Motor neuron (in vitro differentiated cells): ENCODE results near the gene ASB10. TPM values are rescaled to one million over a fixed set of nuclear protein-coding genes. Genes with fewer than 3 reads are reported as not detected.

Source experiments
- ATAC-seq, 8 experiments: fragments of 200-7000 bp; cut with Tn5 transposase; replicated peaks in 6 of 8; 2 replicates each; pipeline ENCODE4 v1.8.0; 2021; ENCODE audit warnings: mild to moderate bottlenecking in 8 of 8, moderate library complexity in 8 of 8
- H3K27ac ChIP-seq, 2 donors: fragments of 250-450 bp; sonication (Bioruptor Pico); 2 replicates each; pipeline ENCODE4 v1.9.0; 2021; ENCODE audit warnings: antibody characterized with exemption in 2 of 2, mild to moderate bottlenecking in 2 of 2, moderate library complexity in 1 of 2
- H3K4me1 ChIP-seq, 2 donors: fragments of 250-450 bp; sonication (Bioruptor Pico); replicated peaks in 1 of 2; 2 replicates each; pipeline ENCODE4 v1.6.1; 2021; ENCODE audit warnings: antibody characterized with exemption in 2 of 2, mild to moderate bottlenecking in 2 of 2, moderate library complexity in 1 of 2
- H3K4me3 ChIP-seq, 5 donors: fragments of 250-450 bp; sonication (Bioruptor Pico); 2 replicates each; pipeline ENCODE4 v1.9.0; 2021; ENCODE audit warnings: antibody characterized with exemption in 5 of 5, mild to moderate bottlenecking in 5 of 5, moderate library complexity in 4 of 5
- WGBS, 10 experiments: fragments of 450-650 bp; shearing (Covaris generic); methylation state at CpG; one replicate each; pipeline ENCODE4 v1.0.0; 2022; 5-methylcytosine and 5-hydroxymethylcytosine counted together
- in situ Hi-C, 9 experiments: fragments of 400-800 bp; cut with MboI; loops; one replicate each; pipeline ENCODE4 v1.15.0; 2021; ENCODE audit warnings: low sequenced_read_pairs in 9 of 9, low pct_unique_long_range_greater_than_20kb in 2 of 9; ENCODE audit not compliant: unreplicated experiment in 9 of 9
- total RNA-seq, 8 experiments: library from RNA; unstranded; fragments of 300-600 nt; gene quantifications; 2 replicates each; pipeline versions ENCODE4 v1.2.3 to v1.2.4, GENCODE V29; 2022

Gene ASB10
- total RNA-seq, 8 experiments from 2014 or later = 0.33 to 0.56 TPM; not detected in 6

- 45 to 94% (median 64%) methylated on average over 2 to 7 of the region's 7 CpGs; no CpG with 5 or more reads in 1 of the 10 experiments for WGBS, 10 experiments
- in situ Hi-C loops = no loop called here
These were observed 29.3 kb downstream of the ASB10 start for GRCh38 chr7:151157645-151158329.

GRCh38 chr7:151152643-151153513 lies 34.2 kb downstream of the ASB10 start:
- Histone ChIP-seq H3K4me1 (peaks cover 0 to 7% of the 10 kb centered on the region in 2 donors), H3K27ac (no peak overlapping the region), H3K4me3 (no peak overlapping the region)
- in situ Hi-C loops = no loop called here
- peak in 1 of 8 experiments; percentile 31 for ATAC-seq
- 7 to 37% (median 18%) methylated on average over 2 to 6 of the region's 6 CpGs; no CpG with 5 or more reads in 1 of the 10 experiments for WGBS, 10 experiments

More at GRCh38 chr7:151157645-151158329, 29.3 kb downstream of the ASB10 start:
- H3K4me3 ChIP-seq = no peak overlapping the region
- H3K4me1 ChIP-seq = peaks cover 0 to 1% of the 10 kb centered on the region in 2 donors
- peak in 5 of 8 experiments; percentile 56 to 93 (median 78) for ATAC-seq
- no peak overlapping the region for H3K27ac ChIP-seq

DNA sequence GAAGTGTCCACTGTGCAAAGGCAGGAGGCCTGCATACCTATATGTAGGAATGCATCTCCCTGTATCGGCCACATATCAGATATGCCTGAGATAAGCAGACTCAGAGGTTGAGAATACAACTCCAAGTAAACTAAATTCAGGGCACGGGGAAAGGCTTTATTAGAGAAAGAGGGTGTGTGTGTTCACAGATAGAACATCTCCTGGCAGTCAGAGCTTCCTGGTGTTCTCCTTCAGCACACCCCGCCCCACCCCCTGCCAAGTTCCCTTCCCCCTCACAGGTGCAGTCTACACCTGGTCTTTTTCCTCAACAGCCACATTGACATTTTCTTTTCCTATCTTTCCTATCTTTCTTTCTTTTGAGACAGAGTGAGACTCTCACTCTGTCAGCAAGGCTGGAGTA lies 36.7 kb downstream of the ASB10 start:
- no peak for ATAC-seq
- WGBS, 10 experiments = 67 to 100% (median 76%) methylated on average over 1 to 2 of the region's 3 CpGs; no CpG with 5 or more reads in 6 of the 10 experiments
- Histone ChIP-seq H3K27ac (no peak overlapping the region), H3K4me1 (peaks cover 0 to 7% of the 10 kb centered on the region in 2 donors), H3K4me3 (no peak overlapping the region)
- in situ Hi-C loops = no loop called here

DNA sequence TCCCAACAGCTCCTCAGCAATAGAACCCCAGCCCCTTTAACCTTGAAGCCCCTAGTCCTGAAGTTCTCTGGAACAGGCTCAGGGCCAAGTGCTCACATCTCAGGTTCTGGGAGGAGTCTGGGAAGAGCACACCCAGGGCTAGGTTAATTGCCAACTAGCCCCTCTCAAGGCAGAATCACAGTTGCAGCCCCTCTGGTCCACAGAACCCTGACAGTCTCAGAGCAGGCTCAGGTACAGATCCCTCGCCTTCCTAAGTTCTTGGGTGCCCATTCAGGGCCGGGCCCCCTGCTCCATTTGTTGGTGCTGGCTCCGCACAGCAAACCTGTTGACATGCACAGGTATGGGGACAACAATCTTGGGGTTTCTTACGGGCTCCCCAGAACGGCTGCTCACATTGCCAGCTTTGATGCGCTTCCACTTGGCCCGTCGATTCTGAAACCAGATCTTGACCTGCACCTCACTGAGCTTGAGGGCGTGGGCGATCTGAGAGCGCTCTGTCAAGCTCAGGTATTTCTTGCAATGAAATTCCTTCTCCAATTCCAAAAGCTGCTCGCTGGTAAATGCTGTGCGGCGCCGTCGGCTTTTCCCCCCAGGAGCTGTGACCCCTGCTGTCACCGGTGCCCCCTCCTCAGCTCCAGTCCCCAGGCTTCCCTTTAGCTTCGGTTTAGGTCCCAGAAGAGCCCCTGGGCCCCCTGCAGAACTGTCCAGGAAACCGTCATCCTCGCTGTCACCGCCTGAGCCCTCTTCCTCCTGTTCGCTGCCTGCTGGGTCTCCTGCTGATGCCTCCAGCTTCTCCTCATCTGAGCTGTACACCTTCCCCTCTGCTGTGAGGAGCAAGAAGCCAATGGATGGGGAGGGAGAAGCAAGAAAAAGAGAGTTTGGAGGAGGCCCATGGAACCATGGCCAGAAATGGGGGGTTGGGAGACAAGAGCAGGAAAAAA lies 38.5 kb downstream of the ASB10 start:
- 51 to 97% (median 80%) methylated on average over 2 to 14 of the region's 22 CpGs; no CpG with 5 or more reads in 3 of the 10 experiments for WGBS, 10 experiments
- in situ Hi-C loops = no loop called here
- ATAC-seq = no peak

GRCh38 chr7:151146761-151147160 lies 40.3 kb downstream of the ASB10 start:
- Histone ChIP-seq H3K27ac (no peak overlapping the region), H3K4me3 (no peak overlapping the region), H3K4me1 (no peaks in the 10 kb centered on the region)
- no peak for ATAC-seq
- WGBS, 10 experiments = 80 to 100% (median 85%) methylated on average over 1 to 3 of the region's 3 CpGs; no CpG with 5 or more reads in 6 of the 10 experiments
- in situ Hi-C loops = no loop called here

More for the DNA sequence above, 38.5 kb downstream of the ASB10 start:
- H3K4me1 ChIP-seq = peaks cover 0 to 7% of the 10 kb centered on the region in 2 donors
- no peak overlapping the region for H3K4me3 ChIP-seq
- no peak overlapping the region for H3K27ac ChIP-seq

GRCh38 chr7:151144387-151144786 lies 42.7 kb downstream of the ASB10 start:
- ATAC-seq = peak in 3 of 8 experiments; percentile 19 to 75 (median 69)
- in situ Hi-C loops = no loop called here
- Histone ChIP-seq H3K4me1 (no peaks in the 10 kb centered on the region), H3K27ac (no peak overlapping the region), H3K4me3 (no peak overlapping the region)
- 0 to 100% (median 80%) methylated on average over 1 to 6 of the region's 7 CpGs; no CpG with 5 or more reads in 2 of the 10 experiments for WGBS, 10 experiments

DNA sequence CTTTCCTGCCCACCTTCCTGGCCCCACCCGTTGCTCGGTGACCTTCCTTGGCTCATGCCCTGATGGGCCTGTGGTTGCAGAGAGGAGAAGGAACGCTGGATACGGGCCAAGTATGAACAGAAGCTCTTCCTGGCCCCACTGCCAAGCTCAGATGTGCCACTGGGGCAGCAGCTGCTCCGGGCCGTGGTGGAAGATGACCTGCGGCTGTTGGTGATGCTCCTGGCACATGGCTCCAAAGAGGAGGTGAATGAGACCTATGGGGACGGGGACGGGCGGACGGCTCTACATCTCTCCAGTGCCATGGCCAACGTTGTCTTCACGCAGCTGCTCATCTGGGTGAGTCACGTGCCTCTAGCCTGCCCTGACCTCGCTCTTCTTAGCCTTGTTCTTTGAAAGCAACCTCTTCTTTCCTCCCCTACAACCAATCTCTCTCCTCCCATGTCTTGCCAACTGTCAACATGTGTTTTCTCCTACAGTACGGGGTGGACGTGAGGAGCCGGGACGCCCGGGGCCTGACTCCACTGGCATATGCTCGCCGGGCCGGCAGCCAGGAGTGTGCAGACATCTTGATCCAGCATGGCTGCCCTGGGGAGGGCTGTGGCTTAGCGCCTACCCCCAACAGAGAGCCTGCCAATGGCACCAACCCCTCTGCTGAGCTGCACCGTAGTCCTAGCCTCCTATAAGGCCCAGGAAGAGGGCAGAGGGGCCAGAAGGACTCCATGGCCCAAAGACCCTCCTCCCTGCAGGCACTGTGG lies 43.6 kb downstream of the ASB10 start:
- in situ Hi-C loops = no loop called here
- H3K4me1 ChIP-seq = peaks cover 3 to 4% of the 10 kb centered on the region in 2 donors
- no peak overlapping the region for H3K4me3 ChIP-seq
- peak in 1 of 8 experiments; percentile 30 for ATAC-seq
- WGBS, 10 experiments = 67 to 100% (median 83%) methylated on average over 1 to 16 of the region's 25 CpGs; no CpG with 5 or more reads in 2 of the 10 experiments
- no peak overlapping the region for H3K27ac ChIP-seq

GRCh38 chr7:151142686-151143040 lies 44.4 kb downstream of the ASB10 start:
- in situ Hi-C loops = no loop called here
- H3K4me1 ChIP-seq = peaks cover 9 to 11% of the 10 kb centered on the region in 2 donors
- ATAC-seq = no peak
- no peak overlapping the region for H3K27ac ChIP-seq
- H3K4me3 ChIP-seq = no peak overlapping the region
- WGBS, 10 experiments = no CpG with 5 or more reads among the region's 10 CpGs

DNA sequence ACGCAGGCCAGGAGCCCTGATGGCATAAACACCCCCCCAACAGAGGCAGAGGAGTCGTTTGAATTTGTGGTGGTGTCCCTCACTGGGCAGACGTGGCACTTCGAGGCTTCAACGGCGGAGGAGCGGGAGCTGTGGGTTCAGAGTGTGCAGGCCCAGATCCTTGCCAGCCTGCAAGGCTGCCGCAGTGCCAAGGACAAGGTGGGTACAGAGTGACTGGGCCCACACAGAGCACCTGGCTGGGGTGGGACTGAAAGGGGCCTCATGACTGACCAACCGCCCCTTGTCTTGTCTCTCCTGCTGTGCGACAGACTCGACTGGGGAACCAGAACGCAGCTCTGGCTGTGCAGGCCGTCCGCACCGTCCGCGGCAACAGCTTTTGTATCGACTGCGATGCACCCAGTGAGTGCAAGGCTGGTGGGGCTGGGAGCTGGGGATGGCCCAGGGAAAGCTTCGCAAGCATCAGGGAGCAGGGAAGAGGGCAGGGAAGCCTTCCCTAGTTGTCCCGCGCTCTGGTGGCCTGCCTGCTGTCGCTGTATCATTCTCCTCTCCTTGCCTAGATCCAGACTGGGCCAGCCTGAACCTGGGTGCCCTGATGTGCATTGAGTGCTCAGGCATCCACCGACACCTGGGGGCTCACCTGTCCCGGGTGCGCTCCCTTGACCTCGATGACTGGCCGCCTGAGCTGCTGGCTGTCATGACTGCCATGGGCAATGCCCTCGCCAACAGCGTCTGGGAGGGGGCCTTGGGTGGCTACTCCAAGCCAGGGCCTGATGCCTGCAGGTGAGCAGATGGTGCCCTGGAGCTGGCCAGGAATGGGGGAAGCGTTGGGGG lies 45.0 kb downstream of the ASB10 start:
- no peak for ATAC-seq
- in situ Hi-C loops = no loop called here
- Histone ChIP-seq H3K4me1 (peaks cover 9 to 17% of the 10 kb centered on the region in 2 donors), H3K4me3 (no peak overlapping the region), H3K27ac (no peak overlapping the region)
- 70 to 100% (median 100%) methylated on average over 1 to 5 of the region's 31 CpGs; no CpG with 5 or more reads in 5 of the 10 experiments for WGBS, 10 experiments

GRCh38 chr7:151141311-151141854 lies 45.7 kb downstream of the ASB10 start:
- 73% methylated on average over 3 of the region's 9 CpGs; no CpG with 5 or more reads in 9 of the 10 experiments for WGBS, 10 experiments
- Histone ChIP-seq H3K4me1 (peaks cover 9 to 21% of the 10 kb centered on the region in 2 donors), H3K27ac (no peak overlapping the region), H3K4me3 (no peak overlapping the region)
- peak in 3 of 8 experiments; percentile 29 to 52 (median 46) for ATAC-seq
- in situ Hi-C loops = no loop called here

DNA sequence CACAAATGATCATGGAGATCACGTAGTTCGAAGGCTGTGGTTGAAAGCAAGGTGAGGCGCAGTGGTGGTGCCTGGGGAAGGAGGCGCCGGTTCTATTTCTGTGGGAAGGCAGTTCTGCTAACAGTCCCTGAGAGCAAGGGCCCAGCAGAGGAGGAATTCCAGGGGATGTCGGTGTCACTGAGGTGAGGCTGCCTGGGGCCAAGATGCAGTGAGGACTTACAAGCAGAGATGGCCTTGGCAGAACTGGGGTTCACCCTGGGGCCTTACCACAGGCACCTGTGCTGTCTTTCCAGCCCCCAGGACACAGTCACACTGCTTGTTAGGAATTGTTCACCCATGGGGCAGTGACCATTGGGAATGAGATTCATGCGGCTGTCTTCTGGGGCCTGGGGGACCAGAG lies 46.2 kb downstream of the ASB10 start:
- no peak for ATAC-seq
- in situ Hi-C loops = no loop called here
- Histone ChIP-seq H3K4me1 (peaks cover 9 to 21% of the 10 kb centered on the region in 2 donors), H3K4me3 (no peak overlapping the region), H3K27ac (no peak overlapping the region)
- WGBS, 10 experiments = 80 to 100% (median 87%) methylated on average over 1 to 4 of the region's 7 CpGs; no CpG with 5 or more reads in 4 of the 10 experiments
